Pancreas (tissue), 10 donors: Measurements from ENCODE around the gene TGFB1I1. TPM values are rescaled to one million over a fixed set of nuclear protein-coding genes. Genes with fewer than 3 reads are reported as not detected.
"Not testable (repeated sequence)": the region's sequence is repeated elsewhere in the genome, so short reads cannot be mapped to it uniquely, and the experiment has no call there.

Experiments used
- ATAC-seq, 4 donors: fragments of 200-7000 bp; cut with Tn5 transposase; one replicate each; pipeline versions ENCODE4 v1.8.0 to v1.9.1; 2020; ENCODE audit warnings: mild to moderate bottlenecking in 4 of 4, moderate library complexity in 4 of 4
- DNase-seq, 6 donors: peaks; one replicate each; pipeline ENCODE4 v3.0.0-alpha.2; 2020
- FAIRE-seq: peaks from 2 replicates; lab custom pipeline; 2012; peaks lifted over from hg19 to GRCh38; lab: Jason Lieb, UNC
- H3K27ac ChIP-seq, 4 donors: fragments of 200-600 bp; sonication (generic); 1 replicate in 3 of 4; 2 replicates in 1 of 4; pipeline versions ENCODE4 v1.5.0 to v1.8.0; 2020
- H3K27me3 ChIP-seq, 4 donors: fragments of 200-600 bp; one replicate each; pipeline ENCODE4 v1.8.0; 2021
- H3K36me3 ChIP-seq, 3 donors: fragments of 200-600 bp; sonication (generic) in 1 of 3; one replicate each; pipeline versions ENCODE4 v1.5.0 to v1.8.0; 2020 to 2021
- H3K4me1 ChIP-seq, 3 donors: fragments of 200-600 bp; one replicate each; pipeline ENCODE4 v1.8.0; 2021
- H3K4me3 ChIP-seq, 4 donors: fragments of 200-600 bp; sonication (generic) in 2 of 4; one replicate each; pipeline versions ENCODE4 v1.5.0 to v1.8.0; 2020 to 2021
- H3K9me3 ChIP-seq, 4 donors: fragments of 200-600 bp; one replicate each; pipeline ENCODE4 v1.8.0; 2021
- WGBS, 2 donors: extraction: QIAGEN DNeasy Blood & Tissue Kit; methylation state at CpG; one replicate each; pipeline ENCODE4 v1.1.7; 2013; 5-methylcytosine and 5-hydroxymethylcytosine counted together
- intact Hi-C, 3 donors: fragments of 100-400 bp; cut with DNase I; formaldehyde crosslinking; loops; one replicate each; pipeline versions ENCODE4 v1.11.1 to v1.14.2; 2022
- polyA plus RNA-seq, 2 donors: library from polyadenylated mRNA; stranded (reverse); fragments of 200-250 nt; gene quantifications; one replicate each; pipeline ENCODE4 v1.2.3, GENCODE V29; 2013
- total RNA-seq, 6 donors: library from RNA; stranded (reverse); fragmentation: NEBNext Ultra II Directional in 4 of 6; extraction: Animal tissue kit (Norgen Biotek cat#: 25700) in 4 of 6; gene quantifications; one replicate each; pipeline versions ENCODE4 v1.2.1 to v1.2.4, GENCODE V29; 2021 to 2023
- TF ChIP-seq, protein P1 (sequence below), 4 donors: fragments of 200-600 bp; sonication (generic) in 3 of 4; IDR thresholded peaks; one replicate each; pipeline versions ENCODE4 v1.5.0 to v1.8.0; 2021; ENCODE audit warnings: antibody characterized with exemption in 4 of 4
- donor health status: healthy with polysubstance abuse.
- donor health status: DM: no; HTN: no; CAD: no; lungs with moderate emphysema.
- donor health status: DM: no; HTN: no; CAD: no.
- donor health status: control.
- donor health status: control.
- donor health status: Bipolar disorder and iron deficiency.
- donor health status: DM: yes; HTN: yes; CAD: no.
- donor health status: DM: no; HTN: no; CAD: no.
- donor health status: DM: no; HTN: no; CAD: no.
- donor health status: DM: yes; HTN: yes; CAD: no.

Gene TGFB1I1
- total and polyA plus RNA-seq, 8 donors: 1.1 to 13.2 (median 6.7) TPM

DNA sequence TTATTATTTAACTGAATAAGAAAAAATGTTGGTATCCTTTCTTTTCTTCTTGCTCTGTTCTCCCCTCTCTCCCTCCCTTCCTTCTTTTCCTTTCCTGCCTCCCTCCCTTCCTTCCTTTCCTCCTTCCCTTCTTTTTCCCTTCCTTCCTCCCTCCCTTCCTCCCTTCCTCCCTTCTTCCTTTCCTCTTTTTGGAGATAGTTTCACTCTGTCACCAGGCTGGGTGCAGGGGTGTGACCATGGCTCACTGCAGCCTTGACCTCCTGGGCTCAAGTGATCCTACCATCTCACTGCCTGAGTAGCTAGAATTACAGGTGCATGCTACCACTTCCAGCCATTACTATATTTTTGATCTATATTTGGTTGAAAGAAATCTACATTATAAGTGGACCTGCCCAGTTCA, 41.9 kb downstream of the TGFB1I1 start:
- Histone ChIP-seq H3K27me3 (no peaks in the 10 kb centered on the region), H3K4me1 (peaks cover 0 to 4% (median 0%) of the 10 kb centered on the region in 3 donors), H3K9me3 (no peaks in the 10 kb centered on the region), H3K4me3 (no peak overlapping the region), H3K27ac (no peak overlapping the region), H3K36me3 (no peaks in the 10 kb centered on the region)
- intact Hi-C loops: no loop called here
- no peak for ATAC-seq
- DNase-seq: no peak
- TF ChIP-seq, protein P1, sequence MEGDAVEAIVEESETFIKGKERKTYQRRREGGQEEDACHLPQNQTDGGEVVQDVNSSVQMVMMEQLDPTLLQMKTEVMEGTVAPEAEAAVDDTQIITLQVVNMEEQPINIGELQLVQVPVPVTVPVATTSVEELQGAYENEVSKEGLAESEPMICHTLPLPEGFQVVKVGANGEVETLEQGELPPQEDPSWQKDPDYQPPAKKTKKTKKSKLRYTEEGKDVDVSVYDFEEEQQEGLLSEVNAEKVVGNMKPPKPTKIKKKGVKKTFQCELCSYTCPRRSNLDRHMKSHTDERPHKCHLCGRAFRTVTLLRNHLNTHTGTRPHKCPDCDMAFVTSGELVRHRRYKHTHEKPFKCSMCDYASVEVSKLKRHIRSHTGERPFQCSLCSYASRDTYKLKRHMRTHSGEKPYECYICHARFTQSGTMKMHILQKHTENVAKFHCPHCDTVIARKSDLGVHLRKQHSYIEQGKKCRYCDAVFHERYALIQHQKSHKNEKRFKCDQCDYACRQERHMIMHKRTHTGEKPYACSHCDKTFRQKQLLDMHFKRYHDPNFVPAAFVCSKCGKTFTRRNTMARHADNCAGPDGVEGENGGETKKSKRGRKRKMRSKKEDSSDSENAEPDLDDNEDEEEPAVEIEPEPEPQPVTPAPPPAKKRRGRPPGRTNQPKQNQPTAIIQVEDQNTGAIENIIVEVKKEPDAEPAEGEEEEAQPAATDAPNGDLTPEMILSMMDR (IDR thresholded peaks at IDR 0.05): no peak
- FAIRE-seq: no peak

DNA sequence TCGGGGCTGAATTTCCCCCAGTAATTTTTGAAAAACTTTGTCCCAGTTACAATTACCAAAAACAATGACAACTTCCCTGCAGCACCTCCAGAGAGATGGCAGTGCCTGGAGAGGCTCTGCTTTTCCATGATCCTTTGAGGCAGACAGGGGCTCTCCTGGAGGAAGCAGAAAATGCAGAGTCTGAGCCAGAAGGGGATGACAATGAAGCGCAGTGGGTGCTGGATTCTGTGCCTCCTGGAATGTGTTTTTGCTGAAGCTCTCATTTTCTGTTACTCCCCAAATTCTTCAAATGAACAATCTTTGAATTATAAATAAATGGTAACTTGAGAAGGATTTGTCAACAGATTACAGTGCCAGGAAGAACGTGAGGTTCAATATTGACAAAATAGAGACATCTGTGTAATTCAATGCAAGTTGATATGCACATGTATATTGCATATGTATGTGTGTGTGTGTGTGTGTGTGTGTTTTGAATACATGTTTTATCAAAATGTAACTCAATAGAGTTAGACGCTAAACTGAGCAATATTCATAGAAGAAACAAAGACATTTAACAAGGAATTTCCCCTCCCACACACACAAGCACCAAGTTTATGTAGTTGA, 45.9 kb downstream of the TGFB1I1 start:
- WGBS, 2 donors: 64 to 66% methylated on average over 4 of the region's 4 CpGs
- no peaks in the 10 kb centered on the region for H3K4me1 ChIP-seq
- H3K36me3 ChIP-seq: no peaks in the 10 kb centered on the region
- no peak for ATAC-seq
- no peaks in the 10 kb centered on the region for H3K9me3 ChIP-seq
- intact Hi-C loops: no loop called here
- DNase-seq: no peak
- H3K27me3 ChIP-seq: no peaks in the 10 kb centered on the region
- no peak for FAIRE-seq
- TF ChIP-seq, protein P1 (IDR thresholded peaks at IDR 0.05): no peak
- H3K27ac ChIP-seq: no peak overlapping the region
- H3K4me3 ChIP-seq: no peak overlapping the region

DNA sequence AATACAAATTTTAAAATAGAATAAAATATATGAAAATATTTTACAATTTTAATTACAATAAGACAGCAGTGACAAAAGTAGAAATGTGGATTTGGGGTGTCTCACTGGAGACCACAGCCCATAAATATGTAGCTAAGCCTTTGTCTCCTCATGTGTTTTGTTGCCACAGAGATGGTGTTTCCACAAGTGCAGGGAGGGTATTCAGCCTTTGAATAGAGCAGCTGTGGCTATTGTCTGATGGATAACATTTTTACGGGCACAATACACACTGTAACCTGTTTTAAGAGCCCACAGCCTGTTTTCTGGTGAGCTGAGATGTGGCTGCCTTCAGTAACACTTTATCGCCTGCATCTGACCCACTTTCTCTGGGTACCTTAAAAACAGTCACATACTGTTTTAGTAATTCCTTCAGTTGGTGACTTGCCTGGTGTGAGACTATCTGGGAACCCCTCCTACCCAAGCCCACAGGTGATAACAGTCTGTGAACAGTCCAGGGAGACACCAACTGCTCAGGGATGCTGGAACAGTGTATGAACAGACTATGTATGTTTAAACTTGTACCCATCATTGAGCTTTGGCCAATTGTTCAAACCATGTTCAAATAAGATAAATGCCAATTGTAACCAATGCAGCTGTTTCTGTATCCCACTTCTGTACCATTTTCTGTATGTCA, 47.9 kb downstream of the TGFB1I1 start:
- DNase-seq: no peak
- no peak for ATAC-seq
- Histone ChIP-seq H3K27ac (no peak overlapping the region), H3K4me3 (no peak overlapping the region), H3K36me3 (no peaks in the 10 kb centered on the region), H3K27me3 (no peaks in the 10 kb centered on the region), H3K9me3 (no peaks in the 10 kb centered on the region), H3K4me1 (no peaks in the 10 kb centered on the region)
- TF ChIP-seq, protein P1 (IDR thresholded peaks at IDR 0.05): no peak
- no peak for FAIRE-seq
- WGBS, 2 donors: 70 to 90% methylated on average over 2 of the region's 2 CpGs
- intact Hi-C loops: no loop called here

DNA sequence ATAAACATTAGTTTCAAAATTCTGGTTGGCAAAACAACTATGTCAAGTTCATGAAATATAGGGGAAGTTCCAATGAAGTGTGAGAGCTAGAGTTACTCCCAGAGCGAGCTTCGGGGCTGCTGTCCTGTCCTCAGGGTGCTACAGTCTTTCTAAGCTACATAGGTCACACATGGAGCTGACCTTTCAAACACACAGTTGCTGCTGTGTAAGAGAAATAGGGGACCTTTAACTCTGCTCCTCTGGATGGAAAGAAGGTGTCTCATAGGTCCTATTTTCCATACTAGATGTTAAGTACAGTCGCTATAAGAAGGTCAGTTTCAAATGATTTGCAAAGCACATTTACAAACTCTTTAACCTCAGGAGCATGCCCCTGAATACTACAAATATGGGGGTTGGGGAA, 49.4 kb downstream of the TGFB1I1 start:
- H3K27me3 ChIP-seq: no peaks in the 10 kb centered on the region
- no peaks in the 10 kb centered on the region for H3K9me3 ChIP-seq
- TF ChIP-seq, protein P1 (IDR thresholded peaks at IDR 0.05): no peak
- H3K4me3 ChIP-seq: no peak overlapping the region
- no peaks in the 10 kb centered on the region for H3K36me3 ChIP-seq
- H3K4me1 ChIP-seq: no peaks in the 10 kb centered on the region
- DNase-seq: no peak
- H3K27ac ChIP-seq: no peak overlapping the region
- intact Hi-C loops: no loop called here
- WGBS, 2 donors: 73 to 100% methylated on average over 3 of the region's 3 CpGs
- FAIRE-seq: no peak
- no peak for ATAC-seq

DNA sequence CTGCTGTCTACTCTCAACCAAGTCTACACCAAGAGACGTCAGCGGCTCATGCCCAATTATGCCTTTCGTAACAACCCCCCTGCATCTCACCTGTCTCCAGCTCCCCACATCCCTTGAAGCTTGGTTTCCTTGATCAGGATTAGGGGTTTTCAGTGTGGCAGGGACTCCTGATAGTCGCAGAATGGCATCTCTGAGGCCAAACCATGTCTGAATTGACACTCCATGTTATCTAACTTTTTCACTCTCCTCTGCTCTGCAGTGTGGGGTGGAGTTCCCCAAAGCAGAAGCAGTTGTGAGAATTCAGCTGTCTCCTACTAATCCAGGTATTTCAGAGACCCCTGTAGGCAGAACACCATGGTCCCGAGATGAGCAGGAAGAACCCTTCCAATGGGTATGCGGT, 50.1 kb downstream of the TGFB1I1 start:
- no peak for FAIRE-seq
- H3K36me3 ChIP-seq: no peaks in the 10 kb centered on the region
- no peak for ATAC-seq
- H3K4me3 ChIP-seq: no peak overlapping the region
- TF ChIP-seq, protein P1 (IDR thresholded peaks at IDR 0.05): no peak
- no peaks in the 10 kb centered on the region for H3K4me1 ChIP-seq
- 70 to 82% methylated on average over 6 of the region's 6 CpGs for WGBS, 2 donors
- no peaks in the 10 kb centered on the region for H3K27me3 ChIP-seq
- DNase-seq: no peak
- no peak overlapping the region for H3K27ac ChIP-seq
- intact Hi-C loops: no loop called here
- H3K9me3 ChIP-seq: no peaks in the 10 kb centered on the region

DNA sequence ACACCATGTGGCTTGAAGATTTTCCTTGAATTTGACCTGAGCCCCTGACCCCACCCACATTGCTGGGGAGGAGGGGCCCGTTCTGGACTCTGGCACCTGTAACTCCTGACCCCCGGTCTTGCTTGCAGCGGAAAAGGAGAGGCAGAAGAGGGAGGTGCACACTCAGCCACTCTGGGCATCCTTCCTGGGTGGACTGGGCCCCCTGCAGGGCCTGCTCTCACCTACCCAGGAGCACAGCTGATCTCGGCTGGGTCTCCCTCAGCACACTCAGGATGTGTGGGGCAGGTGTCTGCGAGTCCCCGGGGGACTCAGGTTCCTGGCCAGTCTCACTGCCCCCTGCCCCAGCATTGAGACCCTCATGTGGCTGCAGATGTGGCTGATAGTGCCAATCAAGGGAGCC, 51.8 kb downstream of the TGFB1I1 start:
- FAIRE-seq, H3K36me3 ChIP-seq, H3K9me3 ChIP-seq, ATAC-seq, intact Hi-C loops, H3K4me3 ChIP-seq, DNase-seq, H3K27me3 ChIP-seq, H3K4me1 ChIP-seq, H3K27ac ChIP-seq: not testable (repeated sequence)
- WGBS, 2 donors: 54 to 63% methylated on average over 3 of the region's 6 CpGs
